ENCODE measurements around the gene CPVL. TPM values are rescaled to one million over a fixed set of nuclear protein-coding genes. Genes with fewer than 3 reads are reported as not detected.

CPVL gene
- total RNA-seq, 1 experiment from 2014 or later: 72.3 TPM

DNA sequence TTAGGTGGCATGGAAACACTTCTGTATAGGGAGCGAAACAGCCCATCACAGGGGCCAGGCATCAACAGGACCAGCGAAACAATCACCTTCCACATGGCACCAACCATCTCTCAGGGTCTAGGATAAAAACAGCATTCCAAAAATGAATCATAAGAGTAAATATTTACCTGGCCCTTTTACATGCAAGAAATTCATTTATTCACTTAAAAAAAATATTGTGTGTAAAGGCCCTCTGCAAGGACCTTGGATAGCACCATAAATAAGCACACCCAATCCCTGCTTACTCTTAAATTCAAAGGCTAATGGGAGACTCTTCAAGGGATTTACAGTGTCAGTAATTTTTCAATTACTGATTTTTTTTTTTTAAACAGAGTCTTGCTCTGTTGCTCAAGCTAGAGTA lies 25.4 kb downstream of the CPVL start:
- Histone ChIP-seq H3K27me3 (replicated peaks; ENCODE audit: insufficient read depth, low read depth, low read length, poor library complexity) (no peaks in the 10 kb centered on the region), H3K9me3 (ENCODE audit: low read depth, low read length, poor library complexity, severe bottlenecking) (no peaks in the 10 kb centered on the region), H3K27ac (ENCODE audit: low read depth, low read length, poor library complexity, severe bottlenecking) (no peak overlapping the region), H3K4me3 (ENCODE audit: low read depth, low read length, poor library complexity, severe bottlenecking) (no peak overlapping the region), H3K4me1 (ENCODE audit: insufficient read depth, low read length, poor library complexity, severe bottlenecking) (peaks cover 61% of the 10 kb centered on the region), H3K36me3 (ENCODE audit: insufficient read depth, low read length, poor library complexity, severe bottlenecking) (no peaks in the 10 kb centered on the region)
- ChIA-PET POLR2A (ENCODE audit: low non-redundant PET) (no interaction called here), CTCF (no interaction called here)
- intact Hi-C loops (cut with micrococcal nuclease; ENCODE audit: unreplicated experiment): no loop called here
- no peak for DNase-seq (ENCODE audit: low spot score)
- no peak for TF ChIP-seq EZH2 (IDR thresholded peaks at IDR 0.05; ENCODE audit: borderline replicate concordance, low read depth, low read length, poor library complexity, severe bottlenecking)
- TF ChIP-seq, protein P1, sequence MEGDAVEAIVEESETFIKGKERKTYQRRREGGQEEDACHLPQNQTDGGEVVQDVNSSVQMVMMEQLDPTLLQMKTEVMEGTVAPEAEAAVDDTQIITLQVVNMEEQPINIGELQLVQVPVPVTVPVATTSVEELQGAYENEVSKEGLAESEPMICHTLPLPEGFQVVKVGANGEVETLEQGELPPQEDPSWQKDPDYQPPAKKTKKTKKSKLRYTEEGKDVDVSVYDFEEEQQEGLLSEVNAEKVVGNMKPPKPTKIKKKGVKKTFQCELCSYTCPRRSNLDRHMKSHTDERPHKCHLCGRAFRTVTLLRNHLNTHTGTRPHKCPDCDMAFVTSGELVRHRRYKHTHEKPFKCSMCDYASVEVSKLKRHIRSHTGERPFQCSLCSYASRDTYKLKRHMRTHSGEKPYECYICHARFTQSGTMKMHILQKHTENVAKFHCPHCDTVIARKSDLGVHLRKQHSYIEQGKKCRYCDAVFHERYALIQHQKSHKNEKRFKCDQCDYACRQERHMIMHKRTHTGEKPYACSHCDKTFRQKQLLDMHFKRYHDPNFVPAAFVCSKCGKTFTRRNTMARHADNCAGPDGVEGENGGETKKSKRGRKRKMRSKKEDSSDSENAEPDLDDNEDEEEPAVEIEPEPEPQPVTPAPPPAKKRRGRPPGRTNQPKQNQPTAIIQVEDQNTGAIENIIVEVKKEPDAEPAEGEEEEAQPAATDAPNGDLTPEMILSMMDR (conservative IDR thresholded peaks at IDR 0.05; ENCODE audit: low read depth, low read length): no peak
- BruUV-seq (replicated peaks): no TSS peak

DNA sequence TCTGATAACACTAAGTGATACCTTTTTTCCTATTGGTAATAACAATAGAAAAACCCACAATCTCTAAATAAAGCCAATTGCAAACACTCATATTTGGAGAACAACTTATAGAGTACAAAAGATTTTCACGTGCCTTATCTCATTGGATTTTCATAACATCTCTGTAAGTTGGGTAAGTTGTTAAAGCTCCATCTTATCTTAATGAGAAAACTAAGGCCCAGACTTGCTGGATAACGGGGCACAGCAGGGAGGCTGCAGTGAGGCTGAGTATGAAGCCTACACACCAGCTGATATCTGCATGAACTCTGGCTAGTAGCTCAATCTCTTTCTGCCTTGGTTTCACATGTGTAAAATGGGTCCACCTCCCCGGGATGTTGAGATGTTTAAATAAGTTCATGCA lies 26.8 kb downstream of the CPVL start:
- ChIA-PET CTCF (interaction anchor here (0.6 kb wide), 1 partner anchor 942 kb away, joined by 5 read pairs; no protein-coding TSS in a partner anchor), POLR2A (ENCODE audit: low non-redundant PET) (no interaction called here)
- no peak for DNase-seq (ENCODE audit: low spot score)
- BruUV-seq (replicated peaks): no TSS peak
- Histone ChIP-seq H3K27ac (ENCODE audit: low read depth, low read length, poor library complexity, severe bottlenecking) (no peak overlapping the region), H3K4me1 (ENCODE audit: insufficient read depth, low read length, poor library complexity, severe bottlenecking) (peaks cover 72% of the 10 kb centered on the region), H3K27me3 (replicated peaks; ENCODE audit: insufficient read depth, low read depth, low read length, poor library complexity) (no peaks in the 10 kb centered on the region), H3K9me3 (ENCODE audit: low read depth, low read length, poor library complexity, severe bottlenecking) (no peaks in the 10 kb centered on the region), H3K36me3 (ENCODE audit: insufficient read depth, low read length, poor library complexity, severe bottlenecking) (no peaks in the 10 kb centered on the region), H3K4me3 (ENCODE audit: low read depth, low read length, poor library complexity, severe bottlenecking) (no peak overlapping the region)
- intact Hi-C loops (cut with micrococcal nuclease; ENCODE audit: unreplicated experiment): no loop called here
- no peak for TF ChIP-seq EZH2 (IDR thresholded peaks at IDR 0.05; ENCODE audit: borderline replicate concordance, low read depth, low read length, poor library complexity, severe bottlenecking)
- TF ChIP-seq, protein P1 (conservative IDR thresholded peaks at IDR 0.05; ENCODE audit: low read depth, low read length): no peak

DNA sequence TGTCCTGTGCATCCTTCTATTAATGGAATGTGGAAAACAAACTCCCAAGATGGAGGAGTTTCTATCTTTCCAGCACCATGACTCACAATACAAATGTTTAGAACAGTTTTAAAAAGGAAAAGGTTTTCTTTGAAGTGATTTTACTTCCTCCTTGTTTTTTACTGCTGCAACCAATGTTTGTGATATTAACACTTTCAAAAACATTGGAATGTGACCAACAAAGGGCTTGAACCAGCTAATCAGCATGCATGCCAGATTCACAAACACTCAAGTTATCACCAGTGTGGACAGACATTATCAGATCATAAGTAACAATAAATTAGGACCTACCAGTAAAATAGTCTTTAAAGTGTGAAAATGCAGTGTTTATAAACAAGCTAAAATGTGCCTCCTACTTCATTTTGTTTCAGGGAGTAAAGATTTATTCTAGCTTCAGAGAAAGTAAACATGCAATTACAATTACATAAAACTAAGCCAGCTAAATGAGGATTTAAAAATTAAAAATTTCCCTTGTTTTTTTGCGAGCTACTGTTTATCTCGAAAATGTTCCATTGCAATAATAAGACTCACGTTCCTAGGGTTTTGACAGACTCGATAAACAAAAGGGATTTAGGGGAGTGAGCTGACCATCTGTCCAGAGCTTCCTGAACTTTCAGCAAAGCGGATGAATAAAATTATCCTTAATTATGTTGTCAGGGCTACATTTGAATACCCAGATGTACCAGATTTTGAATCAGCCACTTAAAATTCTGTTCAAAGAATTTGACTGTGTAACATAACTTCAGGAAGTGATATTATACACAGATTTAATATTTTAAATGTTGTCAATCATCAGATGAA lies 29.8 kb downstream of the CPVL start:
- BruUV-seq (replicated peaks): no TSS peak
- POLR2A ChIA-PET (ENCODE audit: low non-redundant PET): no interaction called here
- intact Hi-C loops (cut with micrococcal nuclease; ENCODE audit: unreplicated experiment): no loop called here
- TF ChIP-seq, protein P1 (conservative IDR thresholded peaks at IDR 0.05; ENCODE audit: low read depth, low read length): no peak
- TF ChIP-seq EZH2 (IDR thresholded peaks at IDR 0.05; ENCODE audit: borderline replicate concordance, low read depth, low read length, poor library complexity, severe bottlenecking): no peak
- DNase-seq (ENCODE audit: low spot score): peak; percentile 60
- no peak overlapping the region for H3K4me3 ChIP-seq (ENCODE audit: low read depth, low read length, poor library complexity, severe bottlenecking)
- peak overlapping the region; percentile 45 for H3K27ac ChIP-seq (ENCODE audit: low read depth, low read length, poor library complexity, severe bottlenecking)
- no peaks in the 10 kb centered on the region for H3K27me3 ChIP-seq (replicated peaks; ENCODE audit: insufficient read depth, low read depth, low read length, poor library complexity)
- H3K36me3 ChIP-seq (ENCODE audit: insufficient read depth, low read length, poor library complexity, severe bottlenecking): no peaks in the 10 kb centered on the region
- H3K4me1 ChIP-seq (ENCODE audit: insufficient read depth, low read length, poor library complexity, severe bottlenecking): peaks cover 49% of the 10 kb centered on the region
- CTCF ChIA-PET: interaction anchor here (1.9 kb wide), 1 partner anchor 10 kb away, joined by 8 read pairs; no protein-coding TSS in a partner anchor
- no peaks in the 10 kb centered on the region for H3K9me3 ChIP-seq (ENCODE audit: low read depth, low read length, poor library complexity, severe bottlenecking)
